ENCODE results near the gene TREML1. TPM values are rescaled to one million over a fixed set of nuclear protein-coding genes. Genes with fewer than 3 reads are reported as not detected.

TREML1 gene
- total RNA-seq, 4 donors from 2014 or later: not detected

GRCh38 chr6:41136911-41137310, 17.2 kb downstream of the TREML1 start:
- no peaks in the 10 kb centered on the region for H3K27me3 ChIP-seq
- intact Hi-C loops (cut with DNase I; ENCODE audit: low total_unique reads) (no loop called here), in situ Hi-C loops (cut with MboI; ENCODE audit: low pct_ligation_motif_present in 1 of 4, low pct_unique_long_range_greater_than_20kb in 1 of 4, low sequenced_read_pairs in 3 of 4) (no loop called here)
- H3K36me3 ChIP-seq: no peaks in the 10 kb centered on the region
- H3K4me1 ChIP-seq: no peaks in the 10 kb centered on the region
- no peak overlapping the region for H3K4me3 ChIP-seq
- TF ChIP-seq POLR2A (IDR thresholded peaks at IDR 0.05) (no peak), EP300 (IDR thresholded peaks at IDR 0.05; ENCODE audit: low read depth) (no peak), POLR2AphosphoS5 (IDR thresholded peaks at IDR 0.05) (no peak), CTCF (IDR thresholded peaks at IDR 0.05) (no peak)
- no peak overlapping the region for H3K27ac ChIP-seq
- no peak for DNase-seq
- no peaks in the 10 kb centered on the region for H3K9me3 ChIP-seq

- TF ChIP-seq POLR2A (IDR thresholded peaks at IDR 0.05): no peak
- no peak for TF ChIP-seq CTCF (IDR thresholded peaks at IDR 0.05)
- no peak for TF ChIP-seq EP300 (IDR thresholded peaks at IDR 0.05; ENCODE audit: low read depth)
- no peak for TF ChIP-seq POLR2AphosphoS5 (IDR thresholded peaks at IDR 0.05)
- no peak overlapping the region for H3K4me3 ChIP-seq
- no peak for DNase-seq
- no peaks in the 10 kb centered on the region for H3K36me3 ChIP-seq
- in situ Hi-C loops (cut with MboI; ENCODE audit: low pct_ligation_motif_present in 1 of 4, low pct_unique_long_range_greater_than_20kb in 1 of 4, low sequenced_read_pairs in 3 of 4): no loop called here
- 67 to 72% methylated on average over 1 to 3 of the region's 3 CpGs for WGBS, 2 donors (ENCODE audit: low coverage in 1 of 2)
- intact Hi-C loops (cut with DNase I; ENCODE audit: low total_unique reads): no loop called here
- H3K9me3 ChIP-seq: no peaks in the 10 kb centered on the region
- no peaks in the 10 kb centered on the region for H3K4me1 ChIP-seq
- no peaks in the 10 kb centered on the region for H3K27me3 ChIP-seq
- no peak overlapping the region for H3K27ac ChIP-seq
Observed at GRCh38 chr6:41135062-41135832, 18.9 kb downstream of the TREML1 start.

GRCh38 chr6:41132254-41132653, 21.9 kb downstream of the TREML1 start:
- no peaks in the 10 kb centered on the region for H3K27me3 ChIP-seq
- intact Hi-C loops (cut with DNase I; ENCODE audit: low total_unique reads): no loop called here
- TF ChIP-seq POLR2A (IDR thresholded peaks at IDR 0.05) (no peak), POLR2AphosphoS5 (IDR thresholded peaks at IDR 0.05) (no peak), EP300 (IDR thresholded peaks at IDR 0.05; ENCODE audit: low read depth) (no peak), CTCF (IDR thresholded peaks at IDR 0.05) (no peak)
- no peak overlapping the region for H3K4me3 ChIP-seq
- H3K4me1 ChIP-seq: no peaks in the 10 kb centered on the region
- WGBS, 2 donors (ENCODE audit: low coverage in 1 of 2): 0 to 36% methylated on average over 1 to 2 of the region's 2 CpGs
- in situ Hi-C loops (cut with MboI; ENCODE audit: low pct_ligation_motif_present in 1 of 4, low pct_unique_long_range_greater_than_20kb in 1 of 4, low sequenced_read_pairs in 3 of 4): no loop called here
- no peaks in the 10 kb centered on the region for H3K9me3 ChIP-seq
- H3K27ac ChIP-seq: no peak overlapping the region
- DNase-seq: no peak
- no peaks in the 10 kb centered on the region for H3K36me3 ChIP-seq

GRCh38 chr6:41125282-41125681, 28.9 kb downstream of the TREML1 start:
- intact Hi-C loops (cut with DNase I; ENCODE audit: low total_unique reads): no loop called here
- TF ChIP-seq CTCF (IDR thresholded peaks at IDR 0.05): no peak
- H3K27ac ChIP-seq: no peak overlapping the region
- H3K27me3 ChIP-seq: no peaks in the 10 kb centered on the region
- WGBS, 2 donors (ENCODE audit: low coverage in 1 of 2): 92 to 100% methylated on average over 1 to 3 of the region's 3 CpGs
- DNase-seq: no peak
- no peaks in the 10 kb centered on the region for H3K36me3 ChIP-seq
- no peak overlapping the region for H3K4me3 ChIP-seq
- no peaks in the 10 kb centered on the region for H3K9me3 ChIP-seq
- no peaks in the 10 kb centered on the region for H3K4me1 ChIP-seq
- in situ Hi-C loops (cut with MboI; ENCODE audit: low pct_ligation_motif_present in 1 of 4, low pct_unique_long_range_greater_than_20kb in 1 of 4, low sequenced_read_pairs in 3 of 4): no loop called here
